ENCODE measurements around the gene GABRB2. TPM values are rescaled to one million over a fixed set of nuclear protein-coding genes. Genes with fewer than 3 reads are reported as not detected.
"Not testable (repeated sequence)": the region's sequence is repeated elsewhere in the genome, so short reads cannot be mapped to it uniquely, and the experiment has no call there.

The GABRB2 gene
- total RNA-seq, 1 donor from 2014 or later = 1.6 TPM

- no peak for ATAC-seq
- DNase-seq = no peak
- intact Hi-C loops (cut with DNase I) = no loop called here
These were observed 281.5 kb downstream of the GABRB2 start for GRCh38 chr5:161265006-161265405.

GRCh38 chr5:161263191-161263590, 283.3 kb downstream of the GABRB2 start:
- ATAC-seq (no peak), DNase-seq (no peak)
- intact Hi-C loops (cut with DNase I) = no loop called here
- no peaks in the 10 kb centered on the region for H3K9me3 ChIP-seq
- H3K27ac ChIP-seq = no peak overlapping the region
- H3K4me3 ChIP-seq = no peak overlapping the region
- H3K36me3 ChIP-seq = no peaks in the 10 kb centered on the region
- no peaks in the 10 kb centered on the region for H3K4me1 ChIP-seq
- no peaks in the 10 kb centered on the region for H3K27me3 ChIP-seq
- TF ChIP-seq CTCF (IDR thresholded peaks at IDR 0.05) = no peak

More at GRCh38 chr5:161265006-161265405, 281.5 kb downstream of the GABRB2 start:
- Histone ChIP-seq H3K9me3 (no peaks in the 10 kb centered on the region), H3K27ac (no peak overlapping the region), H3K4me1 (no peaks in the 10 kb centered on the region), H3K4me3 (no peak overlapping the region), H3K36me3 (no peaks in the 10 kb centered on the region), H3K27me3 (no peaks in the 10 kb centered on the region)
- no peak for TF ChIP-seq CTCF (IDR thresholded peaks at IDR 0.05)

- intact Hi-C loops (cut with DNase I) = no loop called here
- ATAC-seq (no peak), DNase-seq (no peak)
- TF ChIP-seq CTCF (IDR thresholded peaks at IDR 0.05) = no peak
- Histone ChIP-seq H3K27ac (no peak overlapping the region), H3K9me3 (no peaks in the 10 kb centered on the region), H3K36me3 (no peaks in the 10 kb centered on the region), H3K4me3 (no peak overlapping the region), H3K27me3 (no peaks in the 10 kb centered on the region), H3K4me1 (no peaks in the 10 kb centered on the region)
These were observed 284.7 kb downstream of the GABRB2 start for GRCh38 chr5:161261668-161262323.

GRCh38 chr5:161258438-161258837, 288.1 kb downstream of the GABRB2 start:
- Histone ChIP-seq H3K4me3 (no peak overlapping the region), H3K36me3 (no peaks in the 10 kb centered on the region), H3K4me1 (no peaks in the 10 kb centered on the region), H3K9me3 (no peaks in the 10 kb centered on the region), H3K27me3 (no peaks in the 10 kb centered on the region), H3K27ac (no peak overlapping the region)
- DNase-seq (no peak), ATAC-seq (no peak)
- no peak for TF ChIP-seq CTCF (IDR thresholded peaks at IDR 0.05)
- intact Hi-C loops (cut with DNase I) = no loop called here

GRCh38 chr5:161256957-161257356, 289.6 kb downstream of the GABRB2 start:
- H3K27me3 ChIP-seq = no peaks in the 10 kb centered on the region
- no peak overlapping the region for H3K27ac ChIP-seq
- ATAC-seq (no peak), DNase-seq (no peak)
- H3K9me3 ChIP-seq = no peaks in the 10 kb centered on the region
- intact Hi-C loops (cut with DNase I) = no loop called here
- no peak overlapping the region for H3K4me3 ChIP-seq
- TF ChIP-seq CTCF (IDR thresholded peaks at IDR 0.05) = no peak
- no peaks in the 10 kb centered on the region for H3K36me3 ChIP-seq
- no peaks in the 10 kb centered on the region for H3K4me1 ChIP-seq

- intact Hi-C loops (cut with DNase I); ATAC-seq: not testable (repeated sequence)
These were observed 293.6 kb downstream of the GABRB2 start for GRCh38 chr5:161252955-161253354.

More at GRCh38 chr5:161252955-161253354, 293.6 kb downstream of the GABRB2 start:
- not testable (repeated sequence) for H3K4me1 ChIP-seq, DNase-seq, H3K9me3 ChIP-seq, H3K36me3 ChIP-seq, H3K27ac ChIP-seq, H3K4me3 ChIP-seq, H3K27me3 ChIP-seq

Data from upper lobe of right lung (tissue), 1 donor.